Nephron (organoid): ENCODE measurements around the gene WBP1L.

ENCODE experiments used
- H3K27ac Mint-ChIP-seq, 3 experiments: 2 replicates each; pipeline ENCODE4 v1.8.0; 2020; ENCODE audit warnings: mixed read lengths in 3 of 3, mild to moderate bottlenecking in 2 of 3, moderate library complexity in 1 of 3
- H3K27me3 Mint-ChIP-seq: 2 replicates; pipeline ENCODE4 v1.8.0; 2021; ENCODE audit warnings: low read depth, mild to moderate bottlenecking, moderate library complexity, mixed read lengths
- H3K36me3 Mint-ChIP-seq: 2 replicates; pipeline ENCODE4 v1.8.0; 2020; ENCODE audit warnings: low read depth, mixed read lengths
- H3K4me1 Mint-ChIP-seq: 2 replicates; pipeline ENCODE4 v1.8.0; 2020; ENCODE audit warnings: mixed read lengths
- H3K4me3 Mint-ChIP-seq, 3 experiments: 2 replicates each; pipeline ENCODE4 v1.8.0; 2020; ENCODE audit warnings: mild to moderate bottlenecking in 3 of 3, mixed read lengths in 3 of 3, moderate library complexity in 2 of 3
- H3K9me3 Mint-ChIP-seq: 2 replicates; pipeline ENCODE4 v1.8.0; 2020; ENCODE audit warnings: mixed read lengths
- CTCF ChIP-seq, 3 experiments: fragments of 200-600 bp; sonication (generic); IDR thresholded peaks; one replicate each; pipeline ENCODE4 v1.5.0; 2021; ENCODE audit warnings: antibody characterized with exemption in 3 of 3; ENCODE audit not compliant: unreplicated experiment in 3 of 3

WBP1L gene

GRCh38 chr10:102822222-102822621 lies 78.5 kb downstream of the WBP1L start:
- Mint-ChIP-seq H3K27me3 (no peaks in the 10 kb centered on the region), H3K27ac (no peak overlapping the region), H3K4me3 (no peak overlapping the region), H3K36me3 (no peaks in the 10 kb centered on the region), H3K9me3 (no peaks in the 10 kb centered on the region), H3K4me1 (no peaks in the 10 kb centered on the region)
- no peak for TF ChIP-seq CTCF (IDR thresholded peaks at IDR 0.05; ENCODE audit: unreplicated experiment in 3 of 3)

DNA sequence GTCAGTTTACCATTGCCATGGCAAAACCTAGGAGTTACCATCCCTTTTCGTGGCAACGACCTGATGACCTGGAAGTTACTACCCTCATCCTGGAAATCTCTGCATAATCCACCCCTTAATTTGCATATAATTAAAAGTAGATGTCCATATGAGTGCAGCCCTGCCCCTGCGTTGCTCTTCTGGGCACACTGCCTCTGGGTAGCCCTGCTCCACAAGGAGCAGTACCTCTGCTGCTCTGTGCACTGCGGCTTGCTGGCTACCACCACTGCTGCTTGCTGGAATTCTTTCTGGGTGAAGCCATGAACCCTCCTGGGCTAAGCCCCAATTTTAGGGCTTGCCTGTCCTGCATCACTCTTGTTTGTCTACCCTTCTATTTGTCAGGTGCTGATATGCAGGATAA lies 80.9 kb downstream of the WBP1L start:
- H3K27ac Mint-ChIP-seq = no peak overlapping the region
- H3K36me3 Mint-ChIP-seq = no peaks in the 10 kb centered on the region
- TF ChIP-seq CTCF (IDR thresholded peaks at IDR 0.05; ENCODE audit: unreplicated experiment in 3 of 3) = no peak

DNA sequence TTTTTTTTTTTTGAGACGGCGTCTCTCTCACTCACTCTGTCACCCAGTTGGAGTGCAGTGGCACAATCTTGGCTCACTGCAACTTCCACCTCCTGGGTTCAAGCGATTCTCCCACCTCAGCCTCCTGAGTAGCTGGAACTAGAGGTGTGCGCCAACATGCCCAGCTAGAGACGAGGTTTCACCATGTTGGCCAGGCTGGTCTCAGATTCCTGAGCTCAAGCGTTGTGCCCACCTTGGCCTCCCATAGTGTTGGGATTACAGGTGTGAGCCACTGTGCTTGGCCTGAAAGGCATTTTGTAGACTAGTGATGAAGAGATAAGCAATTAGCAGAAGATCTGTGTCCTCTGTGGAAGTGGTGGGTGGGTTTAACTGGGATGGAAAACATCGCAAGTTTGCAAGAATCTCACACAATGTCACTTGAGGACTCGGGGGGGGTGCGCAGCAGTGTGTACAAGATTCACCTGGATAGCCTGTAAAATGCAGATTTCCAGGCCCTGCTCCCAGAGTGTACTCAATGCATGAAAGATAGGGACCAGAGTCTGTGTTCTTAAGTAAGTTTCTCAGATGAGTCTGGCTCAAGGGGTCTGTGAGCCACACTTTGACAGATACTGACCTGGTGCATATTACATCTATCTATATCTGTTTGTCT lies 82.5 kb downstream of the WBP1L start:
- H3K27me3 Mint-ChIP-seq = peaks cover 6% of the 10 kb centered on the region
- TF ChIP-seq CTCF (IDR thresholded peaks at IDR 0.05; ENCODE audit: unreplicated experiment in 3 of 3) = no peak
- no peak overlapping the region for H3K27ac Mint-ChIP-seq
- H3K4me1 Mint-ChIP-seq = no peaks in the 10 kb centered on the region
- no peaks in the 10 kb centered on the region for H3K9me3 Mint-ChIP-seq
- no peak overlapping the region for H3K4me3 Mint-ChIP-seq
- H3K36me3 Mint-ChIP-seq = no peaks in the 10 kb centered on the region

More for the DNA sequence above, 80.9 kb downstream of the WBP1L start:
- Mint-ChIP-seq H3K27me3 (peaks cover 1% of the 10 kb centered on the region), H3K4me1 (no peaks in the 10 kb centered on the region), H3K4me3 (no peak overlapping the region), H3K9me3 (no peaks in the 10 kb centered on the region)

DNA sequence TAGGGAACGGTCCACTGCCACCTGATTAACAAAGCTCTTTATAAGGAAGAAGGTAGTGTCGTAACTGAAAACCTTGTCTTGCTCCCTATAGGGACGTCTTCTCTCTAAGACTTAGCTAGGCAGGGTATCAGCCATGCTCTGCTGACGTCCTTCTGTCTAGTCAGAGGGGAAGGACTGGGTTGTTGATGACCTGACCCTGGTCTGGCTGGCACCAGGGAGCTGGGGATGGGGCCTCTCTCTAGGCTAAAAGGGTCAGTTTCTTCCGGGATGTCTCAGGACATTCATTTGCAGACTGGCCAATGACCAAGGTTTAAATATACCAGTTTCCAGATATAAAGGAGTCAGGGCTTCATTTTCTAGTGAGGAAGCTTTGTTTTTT lies 83.8 kb downstream of the WBP1L start:
- H3K4me3 Mint-ChIP-seq = no peak overlapping the region
- no peak overlapping the region for H3K27ac Mint-ChIP-seq
- no peak for TF ChIP-seq CTCF (IDR thresholded peaks at IDR 0.05; ENCODE audit: unreplicated experiment in 3 of 3)
- H3K27me3 Mint-ChIP-seq = peaks cover 6% of the 10 kb centered on the region
- H3K4me1 Mint-ChIP-seq = no peaks in the 10 kb centered on the region
- H3K9me3 Mint-ChIP-seq = no peaks in the 10 kb centered on the region
- no peaks in the 10 kb centered on the region for H3K36me3 Mint-ChIP-seq

GRCh38 chr10:102831322-102832071 lies 87.7 kb downstream of the WBP1L start:
- no peak overlapping the region for H3K27ac Mint-ChIP-seq
- TF ChIP-seq CTCF (IDR thresholded peaks at IDR 0.05; ENCODE audit: unreplicated experiment in 3 of 3) = no peak
- H3K4me3 Mint-ChIP-seq = no peak overlapping the region
- H3K27me3 Mint-ChIP-seq = peaks cover 15% of the 10 kb centered on the region
- H3K36me3 Mint-ChIP-seq = no peaks in the 10 kb centered on the region
- H3K4me1 Mint-ChIP-seq = no peaks in the 10 kb centered on the region
- no peaks in the 10 kb centered on the region for H3K9me3 Mint-ChIP-seq

- Mint-ChIP-seq H3K27ac (no peak overlapping the region), H3K4me3 (no peak overlapping the region), H3K4me1 (peaks cover 3% of the 10 kb centered on the region), H3K27me3 (peaks cover 15% of the 10 kb centered on the region), H3K36me3 (no peaks in the 10 kb centered on the region), H3K9me3 (peaks cover under 1% of the 10 kb centered on the region)
- TF ChIP-seq CTCF (IDR thresholded peaks at IDR 0.05; ENCODE audit: unreplicated experiment in 3 of 3) = no peak
Observed at GRCh38 chr10:102832248-102832647, 88.5 kb downstream of the WBP1L start.
